Erythroblast (primary cell): Measurements from ENCODE around the gene VARS2.

Experiments used
- GATA1 ChIP-seq: IDR thresholded peaks from 2 replicates; pipeline ENCODE4 v1.6.1; 2011; ENCODE audit warnings: low read depth, mild to moderate bottlenecking, control low read depth, low read length, moderate library complexity
- POLR2A ChIP-seq: IDR thresholded peaks from 2 replicates; pipeline ENCODE4 v1.6.1; 2011; ENCODE audit warnings: mild to moderate bottlenecking, low read length

GRCh38 chr6:30886897-30887255, 27.2 kb upstream of the VARS2 start:
- TF ChIP-seq POLR2A (no peak), GATA1 (no peak)
